C4-2B (cell line): ENCODE data around the gene YWHAE.

Experiments
- ZFX ChIP-seq: fragments of 450-650 bp; IDR thresholded peaks from 2 replicates; pipeline ENCODE4 v1.6.1; 2017
- TF ChIP-seq, protein P1 (sequence below): fragments of 450-650 bp; conservative IDR thresholded peaks from 2 replicates; pipeline ENCODE4 v1.5.1; 2017; ENCODE audit warnings: mild to moderate bottlenecking

- TF ChIP-seq, protein P1, sequence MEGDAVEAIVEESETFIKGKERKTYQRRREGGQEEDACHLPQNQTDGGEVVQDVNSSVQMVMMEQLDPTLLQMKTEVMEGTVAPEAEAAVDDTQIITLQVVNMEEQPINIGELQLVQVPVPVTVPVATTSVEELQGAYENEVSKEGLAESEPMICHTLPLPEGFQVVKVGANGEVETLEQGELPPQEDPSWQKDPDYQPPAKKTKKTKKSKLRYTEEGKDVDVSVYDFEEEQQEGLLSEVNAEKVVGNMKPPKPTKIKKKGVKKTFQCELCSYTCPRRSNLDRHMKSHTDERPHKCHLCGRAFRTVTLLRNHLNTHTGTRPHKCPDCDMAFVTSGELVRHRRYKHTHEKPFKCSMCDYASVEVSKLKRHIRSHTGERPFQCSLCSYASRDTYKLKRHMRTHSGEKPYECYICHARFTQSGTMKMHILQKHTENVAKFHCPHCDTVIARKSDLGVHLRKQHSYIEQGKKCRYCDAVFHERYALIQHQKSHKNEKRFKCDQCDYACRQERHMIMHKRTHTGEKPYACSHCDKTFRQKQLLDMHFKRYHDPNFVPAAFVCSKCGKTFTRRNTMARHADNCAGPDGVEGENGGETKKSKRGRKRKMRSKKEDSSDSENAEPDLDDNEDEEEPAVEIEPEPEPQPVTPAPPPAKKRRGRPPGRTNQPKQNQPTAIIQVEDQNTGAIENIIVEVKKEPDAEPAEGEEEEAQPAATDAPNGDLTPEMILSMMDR = no peak
- TF ChIP-seq ZFX = no peak
These were observed 59.7 kb downstream of the YWHAE start for GRCh38 chr17:1340371-1340770.
